Measurements from ENCODE around the gene ERAP2.
"Not testable (repeated sequence)": the region's sequence is repeated elsewhere in the genome, so short reads cannot be mapped to it uniquely, and the experiment has no call there.

Gene ERAP2

DNA sequence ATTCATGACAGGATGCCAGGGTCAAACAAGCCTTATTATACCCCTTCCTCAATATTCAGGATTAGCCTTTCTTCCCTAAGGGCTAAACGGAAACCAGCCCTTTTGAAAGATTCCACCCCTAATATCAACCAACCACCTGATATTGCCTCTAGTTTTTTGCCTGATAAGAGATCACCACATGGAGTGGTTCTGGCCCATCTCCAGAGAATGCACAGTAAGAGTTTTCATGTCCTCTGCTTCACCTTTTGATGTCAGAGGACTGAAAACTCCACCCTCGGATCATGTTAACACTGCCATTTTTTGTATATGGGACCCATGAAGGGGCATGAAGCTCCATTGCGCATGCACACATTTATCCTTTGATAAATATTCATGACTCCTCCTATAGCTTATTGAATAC lies 53.8 kb downstream of the ERAP2 start:
- Histone ChIP-seq H3K27me3 (ENCODE audit: control insufficient read depth, insufficient read depth, low read length) (no peaks in the 10 kb centered on the region), H3K36me3 (ENCODE audit: control insufficient read depth, insufficient read depth, low read length) (no peaks in the 10 kb centered on the region), H3K9me3 (ENCODE audit: control insufficient read depth, low read length) (no peaks in the 10 kb centered on the region), H3K4me1 (ENCODE audit: control insufficient read depth, insufficient read depth, low read length) (peaks cover 10% of the 10 kb centered on the region), H3K4me3 (ENCODE audit: low read length) (no peak overlapping the region), H3K9ac (ENCODE audit: low read length) (no peak overlapping the region)

DNA sequence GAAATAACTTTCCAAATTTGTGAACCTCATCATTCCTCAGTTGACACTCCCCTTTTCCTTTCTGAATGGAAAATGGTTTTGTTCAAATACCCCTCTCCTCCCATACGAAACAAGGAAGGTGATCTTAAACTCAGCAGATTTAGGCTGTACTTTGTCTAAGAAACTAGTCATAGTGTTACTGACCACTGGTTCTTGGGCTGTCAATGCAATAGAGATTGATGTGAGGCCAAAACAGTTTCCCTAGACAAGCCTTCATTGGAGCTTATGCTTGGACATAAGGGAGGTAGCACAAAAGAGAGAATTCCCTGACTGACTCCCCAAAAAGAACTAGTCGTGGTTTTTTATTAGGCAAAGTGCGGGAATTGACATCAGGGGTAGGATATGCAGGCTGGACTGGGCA lies 54.3 kb downstream of the ERAP2 start:
- Histone ChIP-seq H3K27me3 (ENCODE audit: control insufficient read depth, insufficient read depth, low read length) (no peaks in the 10 kb centered on the region), H3K36me3 (ENCODE audit: control insufficient read depth, insufficient read depth, low read length) (no peaks in the 10 kb centered on the region), H3K9me3 (ENCODE audit: control insufficient read depth, low read length) (no peaks in the 10 kb centered on the region), H3K4me1 (ENCODE audit: control insufficient read depth, insufficient read depth, low read length) (peaks cover 10% of the 10 kb centered on the region), H3K9ac (ENCODE audit: low read length) (no peak overlapping the region), H3K4me3 (ENCODE audit: low read length) (no peak overlapping the region)

DNA sequence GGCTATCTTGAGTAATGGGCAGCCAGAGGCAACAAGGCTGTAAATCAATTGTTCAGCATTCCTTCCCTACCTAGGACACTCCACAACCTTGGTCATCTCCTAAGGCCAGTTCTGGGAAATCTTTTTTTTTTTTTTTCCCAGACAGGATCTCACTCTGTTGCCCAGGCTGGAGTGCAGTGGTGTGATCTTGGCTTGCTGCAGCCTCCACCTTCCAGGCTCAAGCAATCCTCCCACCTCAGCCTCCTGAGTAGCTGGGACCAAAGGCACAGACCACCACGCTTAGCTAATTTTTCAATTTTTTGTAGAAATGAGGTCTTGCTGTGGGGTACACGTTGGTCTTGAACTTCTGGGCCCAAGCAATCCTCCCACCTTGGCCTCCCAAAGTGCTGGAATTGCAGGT lies 54.7 kb downstream of the ERAP2 start:
- H3K27me3 ChIP-seq (ENCODE audit: control insufficient read depth, insufficient read depth, low read length); H3K4me3 ChIP-seq (ENCODE audit: low read length); H3K36me3 ChIP-seq (ENCODE audit: control insufficient read depth, insufficient read depth, low read length); H3K9ac ChIP-seq (ENCODE audit: low read length); H3K9me3 ChIP-seq (ENCODE audit: control insufficient read depth, low read length): not testable (repeated sequence)
- H3K4me1 ChIP-seq (ENCODE audit: control insufficient read depth, insufficient read depth, low read length): peaks cover 10% of the 10 kb centered on the region

DNA sequence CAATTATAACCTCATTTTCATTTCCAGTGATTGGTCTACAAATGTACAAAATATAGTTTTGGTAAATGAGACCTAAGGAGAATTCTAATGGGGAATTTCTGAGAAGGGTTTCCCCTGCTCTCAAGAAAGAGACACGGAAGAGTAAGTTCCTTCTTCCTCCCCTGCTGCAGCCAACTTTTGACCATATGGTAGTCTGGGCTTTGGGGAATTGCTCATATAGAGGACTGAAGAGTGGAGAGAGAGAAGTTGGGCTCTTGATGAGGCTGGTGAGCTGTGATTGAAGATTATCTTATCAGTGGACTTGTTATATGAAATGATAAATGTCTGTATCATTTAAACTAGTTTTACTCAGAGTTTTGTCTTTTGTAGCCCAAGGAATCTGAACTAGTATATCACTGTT lies 55.3 kb downstream of the ERAP2 start:
- no peaks in the 10 kb centered on the region for H3K9me3 ChIP-seq (ENCODE audit: control insufficient read depth, low read length)
- H3K27me3 ChIP-seq (ENCODE audit: control insufficient read depth, insufficient read depth, low read length): no peaks in the 10 kb centered on the region
- H3K9ac ChIP-seq (ENCODE audit: low read length): no peak overlapping the region
- no peaks in the 10 kb centered on the region for H3K36me3 ChIP-seq (ENCODE audit: control insufficient read depth, insufficient read depth, low read length)
- H3K4me3 ChIP-seq (ENCODE audit: low read length): no peak overlapping the region
- peaks cover 10% of the 10 kb centered on the region for H3K4me1 ChIP-seq (ENCODE audit: control insufficient read depth, insufficient read depth, low read length)

DNA sequence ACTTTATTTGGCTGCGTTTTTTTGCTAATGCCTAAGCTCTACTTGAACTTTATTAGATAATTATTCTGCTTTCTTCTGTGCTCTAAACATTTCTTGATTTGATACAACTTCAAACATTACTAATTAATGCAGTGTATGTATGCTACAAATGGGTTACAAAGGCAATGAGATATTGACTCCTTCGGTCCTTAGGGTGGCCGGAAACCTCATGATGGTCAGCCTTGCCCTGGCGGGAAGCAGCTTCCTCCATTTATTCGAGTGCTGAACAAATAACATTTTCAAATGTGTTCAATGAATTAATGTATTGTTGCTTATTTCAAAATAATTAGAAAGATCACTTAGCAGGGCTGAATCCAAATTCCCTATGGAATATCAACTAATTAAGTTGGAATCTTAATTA lies 55.7 kb downstream of the ERAP2 start:
- no peaks in the 10 kb centered on the region for H3K27me3 ChIP-seq (ENCODE audit: control insufficient read depth, insufficient read depth, low read length)
- H3K4me3 ChIP-seq (ENCODE audit: low read length): no peak overlapping the region
- peaks cover 10% of the 10 kb centered on the region for H3K4me1 ChIP-seq (ENCODE audit: control insufficient read depth, insufficient read depth, low read length)
- H3K9ac ChIP-seq (ENCODE audit: low read length): no peak overlapping the region
- H3K9me3 ChIP-seq (ENCODE audit: control insufficient read depth, low read length): no peaks in the 10 kb centered on the region
- H3K36me3 ChIP-seq (ENCODE audit: control insufficient read depth, insufficient read depth, low read length): no peaks in the 10 kb centered on the region

DNA sequence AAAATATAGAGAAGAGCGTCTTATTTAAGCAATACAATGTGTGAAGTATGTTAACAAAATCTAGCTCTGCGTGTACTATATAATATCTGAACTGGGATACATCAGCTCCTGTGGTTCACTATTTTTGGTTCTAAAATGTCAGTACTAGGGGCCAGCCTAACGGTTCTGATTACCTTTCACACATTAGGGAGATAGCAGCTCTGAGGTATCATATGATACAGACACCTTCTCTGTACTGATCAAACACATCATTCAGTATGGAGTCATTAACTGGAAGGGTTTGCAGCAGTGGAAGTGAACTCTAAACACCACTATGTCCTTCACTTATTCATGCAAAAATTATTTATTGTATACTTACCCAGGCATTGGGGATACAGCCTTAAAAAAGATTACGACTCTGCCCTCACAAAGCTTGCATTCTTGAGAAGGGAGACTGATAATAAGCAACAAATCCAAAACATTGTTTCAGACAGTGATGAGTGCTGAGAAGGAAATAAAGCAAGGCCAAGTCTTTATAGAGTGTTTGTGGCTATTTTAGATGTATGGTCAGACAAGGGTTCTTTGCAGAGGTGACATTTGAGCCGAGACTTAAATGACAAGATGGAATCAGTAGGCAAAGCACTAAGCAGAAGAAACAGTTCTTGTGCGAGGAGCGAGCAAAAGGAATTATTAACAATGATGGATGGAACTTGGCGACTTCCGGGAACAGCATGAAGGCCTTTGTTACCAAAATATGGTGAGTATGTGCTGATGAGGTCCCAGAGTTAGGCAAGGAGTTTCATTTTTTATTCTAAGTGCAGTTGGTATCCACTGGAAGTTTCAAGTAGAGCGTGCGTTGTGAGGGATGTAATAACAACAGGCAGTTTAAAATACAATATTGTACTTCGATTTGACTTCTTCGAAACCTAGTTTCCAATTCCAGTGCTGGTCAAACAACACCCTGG lies 57.7 kb downstream of the ERAP2 start:
- H3K4me1 ChIP-seq (ENCODE audit: control insufficient read depth, insufficient read depth, low read length): peaks cover 15% of the 10 kb centered on the region

DNA sequence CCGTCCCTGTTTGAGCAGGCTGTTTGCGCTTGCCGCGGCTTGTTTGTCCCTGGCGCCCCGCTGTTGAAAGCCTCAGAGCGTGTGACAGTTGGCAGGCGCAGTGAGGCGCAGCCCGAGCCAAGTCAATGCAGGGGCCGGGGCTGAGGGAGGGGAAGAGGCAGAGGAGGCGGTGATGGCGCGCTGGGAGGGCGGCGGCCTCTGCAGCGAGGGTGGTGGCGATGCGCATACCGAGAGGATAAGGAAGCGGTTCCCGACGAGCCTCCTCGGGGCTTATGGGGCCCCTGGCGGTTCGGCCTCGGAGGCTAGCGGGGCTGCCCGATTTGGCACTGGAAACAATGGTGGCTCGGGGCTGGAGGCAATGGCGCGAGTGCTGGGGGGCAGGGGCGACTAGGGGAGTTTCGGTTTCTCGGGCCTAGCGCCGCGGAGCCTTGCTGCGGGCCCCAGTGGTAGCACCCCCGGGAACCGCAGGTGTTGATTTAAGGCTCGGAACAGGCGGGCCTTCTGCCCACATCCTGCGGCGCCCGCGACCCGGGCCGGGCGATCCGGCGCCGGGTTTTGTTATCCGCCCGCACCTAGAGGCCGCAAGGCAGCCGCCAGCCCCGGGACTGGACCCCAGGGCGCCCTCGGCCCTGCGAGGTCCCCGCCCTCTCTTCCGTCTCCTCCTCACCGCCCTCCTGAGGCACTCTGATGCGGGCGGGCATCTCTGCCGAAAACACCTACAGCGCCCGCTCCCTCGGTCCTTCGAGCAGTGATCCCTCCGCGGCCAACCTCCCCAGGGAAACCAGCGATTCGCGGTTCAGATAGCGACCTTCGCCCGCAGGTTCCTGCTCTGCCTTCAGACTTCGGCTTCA lies 58.6 kb downstream of the ERAP2 start:
- no peaks in the 10 kb centered on the region for H3K27me3 ChIP-seq (ENCODE audit: control insufficient read depth, insufficient read depth, low read length)
- H3K36me3 ChIP-seq (ENCODE audit: control insufficient read depth, insufficient read depth, low read length): no peaks in the 10 kb centered on the region
- peaks cover 15% of the 10 kb centered on the region for H3K4me1 ChIP-seq (ENCODE audit: control insufficient read depth, insufficient read depth, low read length)
- no peaks in the 10 kb centered on the region for H3K9me3 ChIP-seq (ENCODE audit: control insufficient read depth, low read length)
- peak overlapping the region; percentile 97 for H3K9ac ChIP-seq (ENCODE audit: low read length)
- peak overlapping the region; percentile 97 for H3K4me3 ChIP-seq (ENCODE audit: low read length)

More for the DNA sequence above, 57.7 kb downstream of the ERAP2 start:
- H3K4me3 ChIP-seq (ENCODE audit: low read length): peak overlapping the region; percentile 97
- no peaks in the 10 kb centered on the region for H3K9me3 ChIP-seq (ENCODE audit: control insufficient read depth, low read length)
- no peaks in the 10 kb centered on the region for H3K36me3 ChIP-seq (ENCODE audit: control insufficient read depth, insufficient read depth, low read length)
- H3K27me3 ChIP-seq (ENCODE audit: control insufficient read depth, insufficient read depth, low read length): no peaks in the 10 kb centered on the region
- peak overlapping the region; percentile 97 for H3K9ac ChIP-seq (ENCODE audit: low read length)

DNA sequence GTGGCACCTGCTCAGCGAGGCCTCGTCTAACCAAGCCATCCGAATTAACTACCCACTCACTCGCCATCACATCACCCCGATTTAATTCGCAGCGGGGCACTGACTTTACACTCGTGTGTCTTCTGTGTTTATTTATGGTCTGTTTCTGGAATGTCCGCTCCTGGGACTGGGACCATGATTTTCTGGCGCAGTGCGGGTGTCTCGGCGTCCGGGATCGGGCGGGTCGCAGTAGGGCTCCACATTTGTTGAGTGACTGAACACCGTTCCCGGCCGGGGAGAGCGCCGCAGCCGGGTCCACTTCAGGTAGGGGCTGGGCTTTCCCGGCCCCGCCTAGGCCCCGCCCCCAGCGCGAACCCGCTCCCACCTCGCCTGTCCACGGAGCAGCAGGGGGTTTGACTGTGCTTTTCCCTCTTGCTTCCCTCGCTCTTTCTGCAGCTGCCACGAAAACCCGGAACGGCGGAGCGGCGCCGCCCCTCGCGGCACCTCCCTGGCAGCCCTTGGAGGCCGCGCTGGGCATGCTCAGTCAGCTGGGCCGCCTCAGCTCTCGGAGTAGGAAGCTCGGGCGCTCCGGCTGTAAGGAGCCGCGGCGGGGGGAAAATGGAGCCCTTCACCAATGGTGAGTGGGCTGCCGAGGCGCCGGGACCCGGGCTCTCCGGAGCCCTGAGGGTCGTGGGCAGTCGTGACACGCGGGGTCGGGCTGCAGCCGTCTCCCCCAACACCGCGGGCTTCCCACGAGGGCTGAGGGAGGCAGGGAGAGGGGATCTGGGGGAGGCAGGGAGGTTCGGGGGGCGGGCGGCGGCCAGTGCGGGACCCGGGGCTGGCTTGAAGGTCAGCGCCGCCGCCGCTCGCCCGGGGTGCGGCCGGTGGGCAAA lies 59.5 kb downstream of the ERAP2 start, which contains the start of gene LNPEP:
LNPEP (plus strand) TSS at position 522 of the 872 bp plus-strand sequence; CDS start at position 598, 76 bp downstream.
- H3K4me1 ChIP-seq (ENCODE audit: control insufficient read depth, insufficient read depth, low read length): peaks cover 15% of the 10 kb centered on the region
- peak within 1 kb of the TSS; percentile 97 for H3K9ac ChIP-seq (ENCODE audit: low read length)
- peak within 1 kb of the TSS; percentile 97 for H3K4me3 ChIP-seq (ENCODE audit: low read length)
- H3K9me3 ChIP-seq (ENCODE audit: control insufficient read depth, low read length): no peaks in the 10 kb centered on the region
- H3K36me3 ChIP-seq (ENCODE audit: control insufficient read depth, insufficient read depth, low read length): no peaks in the 10 kb centered on the region
- H3K27me3 ChIP-seq (ENCODE audit: control insufficient read depth, insufficient read depth, low read length): no peaks in the 10 kb centered on the region

GRCh38 chr5:96936431-96937320 lies 60.4 kb downstream of the ERAP2 start:
- no peaks in the 10 kb centered on the region for H3K36me3 ChIP-seq (ENCODE audit: control insufficient read depth, insufficient read depth, low read length)
- peak overlapping the region; percentile 97 for H3K9ac ChIP-seq (ENCODE audit: low read length)
- peak overlapping the region; percentile 97 for H3K4me3 ChIP-seq (ENCODE audit: low read length)
- no peaks in the 10 kb centered on the region for H3K9me3 ChIP-seq (ENCODE audit: control insufficient read depth, low read length)
- H3K4me1 ChIP-seq (ENCODE audit: control insufficient read depth, insufficient read depth, low read length): peaks cover 15% of the 10 kb centered on the region
- no peaks in the 10 kb centered on the region for H3K27me3 ChIP-seq (ENCODE audit: control insufficient read depth, insufficient read depth, low read length)

DNA sequence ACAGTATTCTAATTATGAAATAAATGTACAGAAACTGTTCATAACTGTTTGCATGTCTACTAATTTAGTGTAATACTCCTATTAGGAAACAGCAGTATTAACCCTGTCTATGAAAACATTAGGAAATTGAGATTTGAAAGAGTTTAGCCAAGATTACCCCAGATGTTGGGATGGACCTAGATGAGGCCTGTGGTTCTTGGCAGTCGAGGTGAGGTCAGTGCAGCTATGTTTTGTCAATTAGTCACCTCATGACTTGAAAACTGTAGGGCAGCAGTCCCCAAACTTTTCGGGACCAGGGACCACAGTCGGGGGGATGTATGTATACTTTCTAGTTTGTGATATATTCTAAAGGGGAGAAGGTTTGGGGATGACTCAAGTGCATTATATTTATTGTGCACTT lies 64.3 kb downstream of the ERAP2 start:
- Histone ChIP-seq H3K4me3 (ENCODE audit: low read length) (no peak overlapping the region), H3K9me3 (ENCODE audit: control insufficient read depth, low read length) (no peaks in the 10 kb centered on the region), H3K36me3 (ENCODE audit: control insufficient read depth, insufficient read depth, low read length) (no peaks in the 10 kb centered on the region), H3K27me3 (ENCODE audit: control insufficient read depth, insufficient read depth, low read length) (no peaks in the 10 kb centered on the region), H3K9ac (ENCODE audit: low read length) (no peak overlapping the region), H3K4me1 (ENCODE audit: control insufficient read depth, insufficient read depth, low read length) (peaks cover 5% of the 10 kb centered on the region)

GRCh38 chr5:96941140-96941539 lies 64.8 kb downstream of the ERAP2 start:
- Histone ChIP-seq H3K27me3 (ENCODE audit: control insufficient read depth, insufficient read depth, low read length) (no peaks in the 10 kb centered on the region), H3K4me1 (ENCODE audit: control insufficient read depth, insufficient read depth, low read length) (peaks cover 5% of the 10 kb centered on the region), H3K4me3 (ENCODE audit: low read length) (no peak overlapping the region), H3K9me3 (ENCODE audit: control insufficient read depth, low read length) (no peaks in the 10 kb centered on the region), H3K36me3 (ENCODE audit: control insufficient read depth, insufficient read depth, low read length) (no peaks in the 10 kb centered on the region), H3K9ac (ENCODE audit: low read length) (no peak overlapping the region)
